ENCODE measurements around the gene AVEN.

Gene AVEN

GRCh38 chr15:33844597-33844996, 194.4 kb downstream of the AVEN start:
- Histone ChIP-seq H3K27me3 (replicated peaks) (no peaks in the 10 kb centered on the region), H3K4me3 (ENCODE audit: low read depth, low read length) (no peak overlapping the region), H3K36me3 (replicated peaks) (no peaks in the 10 kb centered on the region), H3K27ac (no peak overlapping the region)
- TF ChIP-seq CTCF (IDR thresholded peaks at IDR 0.05; ENCODE audit: low read depth, low read length, missing control alignments) = no peak
- in situ Hi-C loops (cut with HindIII; ENCODE audit: low pct_ligation_motif_present, low sequenced_read_pairs) = no loop called here
- no peak for DNase-seq

GRCh38 chr15:33844186-33844585, 194.8 kb downstream of the AVEN start:
- H3K27me3 ChIP-seq (replicated peaks) = no peaks in the 10 kb centered on the region
- TF ChIP-seq CTCF (IDR thresholded peaks at IDR 0.05; ENCODE audit: low read depth, low read length, missing control alignments) = no peak
- H3K36me3 ChIP-seq (replicated peaks) = no peaks in the 10 kb centered on the region
- in situ Hi-C loops (cut with HindIII; ENCODE audit: low pct_ligation_motif_present, low sequenced_read_pairs) = no loop called here
- H3K4me3 ChIP-seq (ENCODE audit: low read depth, low read length) = no peak overlapping the region
- no peak overlapping the region for H3K27ac ChIP-seq
- DNase-seq = no peak

GRCh38 chr15:33840615-33841014, 198.4 kb downstream of the AVEN start:
- H3K4me3 ChIP-seq (ENCODE audit: low read depth, low read length) = no peak overlapping the region
- in situ Hi-C loops (cut with HindIII; ENCODE audit: low pct_ligation_motif_present, low sequenced_read_pairs) = no loop called here
- no peaks in the 10 kb centered on the region for H3K36me3 ChIP-seq (replicated peaks)
- no peaks in the 10 kb centered on the region for H3K27me3 ChIP-seq (replicated peaks)
- no peak for TF ChIP-seq CTCF (IDR thresholded peaks at IDR 0.05; ENCODE audit: low read depth, low read length, missing control alignments)
- H3K27ac ChIP-seq = no peak overlapping the region
- DNase-seq = no peak

- in situ Hi-C loops (cut with HindIII; ENCODE audit: low pct_ligation_motif_present, low sequenced_read_pairs) = no loop called here
- Histone ChIP-seq H3K36me3 (replicated peaks) (no peaks in the 10 kb centered on the region), H3K4me3 (ENCODE audit: low read depth, low read length) (no peak overlapping the region), H3K27ac (no peak overlapping the region), H3K27me3 (replicated peaks) (no peaks in the 10 kb centered on the region)
- TF ChIP-seq CTCF (IDR thresholded peaks at IDR 0.05; ENCODE audit: low read depth, low read length, missing control alignments) = no peak
- no peak for DNase-seq
Observed at GRCh38 chr15:33839540-33839939, 199.5 kb downstream of the AVEN start.

GRCh38 chr15:33837294-33837693, 201.7 kb downstream of the AVEN start:
- H3K36me3 ChIP-seq (replicated peaks) = no peaks in the 10 kb centered on the region
- H3K4me3 ChIP-seq (ENCODE audit: low read depth, low read length) = no peak overlapping the region
- TF ChIP-seq CTCF (IDR thresholded peaks at IDR 0.05; ENCODE audit: low read depth, low read length, missing control alignments) = no peak
- no peaks in the 10 kb centered on the region for H3K27me3 ChIP-seq (replicated peaks)
- in situ Hi-C loops (cut with HindIII; ENCODE audit: low pct_ligation_motif_present, low sequenced_read_pairs) = no loop called here
- no peak for DNase-seq
- H3K27ac ChIP-seq = no peak overlapping the region

GRCh38 chr15:33834892-33835743, 203.9 kb downstream of the AVEN start:
- no peaks in the 10 kb centered on the region for H3K36me3 ChIP-seq (replicated peaks)
- no peak overlapping the region for H3K4me3 ChIP-seq (ENCODE audit: low read depth, low read length)
- no peak for DNase-seq
- in situ Hi-C loops (cut with HindIII; ENCODE audit: low pct_ligation_motif_present, low sequenced_read_pairs) = no loop called here
- no peak overlapping the region for H3K27ac ChIP-seq
- TF ChIP-seq CTCF (IDR thresholded peaks at IDR 0.05; ENCODE audit: low read depth, low read length, missing control alignments) = no peak
- no peaks in the 10 kb centered on the region for H3K27me3 ChIP-seq (replicated peaks)
